Suprapubic skin (tissue), 4 donors: Measurements from ENCODE around the gene TSPAN33.

Experiments used
- CTCF ChIP-seq, 2 donors: fragments of 200-600 bp in 1 of 2; fragments of 450-650 bp in 1 of 2; sonication (generic) in 1 of 2; IDR thresholded peaks; one replicate each; pipeline ENCODE4 v1.5.1; 2016 to 2019; ENCODE audit warnings: antibody characterized with exemption in 2 of 2, mild to moderate bottlenecking in 1 of 2, moderate library complexity in 1 of 2
- EP300 ChIP-seq: sonication (generic); formaldehyde crosslinking; IDR thresholded peaks from one replicate; pipeline ENCODE4 v1.6.1; 2017; ENCODE audit warnings: antibody characterized with exemption
- POLR2A ChIP-seq, 2 donors: fragments of 450-650 bp; IDR thresholded peaks; one replicate each; pipeline ENCODE4 v1.6.1; 2017; ENCODE audit warnings: antibody characterized with exemption in 2 of 2, mild to moderate bottlenecking in 2 of 2, moderate library complexity in 2 of 2
- POLR2AphosphoS5 ChIP-seq, 3 donors: sonication (generic); formaldehyde crosslinking; IDR thresholded peaks; one replicate each; pipeline ENCODE4 v1.6.1; 2017; ENCODE audit warnings: antibody characterized with exemption in 3 of 3

GRCh38 chr7:129108581-129108980, 35.9 kb upstream of the TSPAN33 start:
- TF ChIP-seq POLR2A (IDR thresholded peaks at IDR 0.05) (no peak), CTCF (IDR thresholded peaks at IDR 0.05) (no peak), POLR2AphosphoS5 (IDR thresholded peaks at IDR 0.05) (no peak), EP300 (no peak)
